ENCODE measurements around the gene LRRC75B. TPM values are rescaled to one million over a fixed set of nuclear protein-coding genes. Genes with fewer than 3 reads are reported as not detected.
"Not testable (repeated sequence)": the region's sequence is repeated elsewhere in the genome, so short reads cannot be mapped to it uniquely, and the experiment has no call there.

Gene LRRC75B
- total and polyA plus RNA-seq, 2 of the 13 experiments (the other 11 are each of a cell fraction or from before 2014, with no cell fraction given) = 11.8 to 34.8 TPM

DNA sequence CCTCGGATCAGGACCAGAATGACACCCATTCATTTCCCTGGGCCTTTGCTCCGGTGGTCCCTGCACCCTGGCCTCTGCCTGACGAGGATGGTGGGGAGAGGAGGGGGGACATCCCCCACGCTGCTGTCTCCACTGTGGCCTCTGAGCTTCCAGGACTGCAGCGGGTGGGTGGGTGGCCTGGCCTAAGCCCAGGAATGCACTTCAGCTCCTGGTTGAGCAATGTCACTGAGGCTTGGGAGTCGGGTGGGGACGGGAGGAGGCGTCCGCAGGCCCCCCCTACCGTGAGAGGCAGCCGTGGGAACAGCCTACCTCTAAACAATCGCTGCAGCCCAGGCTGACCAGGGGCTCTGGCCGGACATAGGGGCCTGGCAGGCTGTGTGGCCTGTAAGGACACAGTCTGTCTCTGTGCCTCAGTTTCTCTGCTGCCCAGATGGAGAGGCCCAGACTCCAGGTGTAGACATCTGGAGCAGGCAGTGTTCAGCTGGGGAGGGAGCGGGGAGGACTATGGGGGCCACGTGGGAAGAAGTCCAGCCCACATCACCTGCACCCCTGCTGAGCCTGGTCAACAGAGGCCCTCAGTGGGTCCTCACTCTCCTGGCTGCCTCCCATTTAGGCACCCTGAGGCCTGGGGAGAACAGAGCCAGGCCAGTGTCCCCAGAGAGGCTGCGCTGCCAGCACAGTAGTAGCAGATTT, 38.7 kb upstream of the LRRC75B start:
- H3K27me3 ChIP-seq (ENCODE audit: control insufficient read depth in 1 of 2, insufficient read depth in 2 of 2, low read length in 2 of 2); H3K36me3 ChIP-seq (replicated peaks in 1 of 2; ENCODE audit: control insufficient read depth in 1 of 2, insufficient read depth in 2 of 2, low read length in 2 of 2); H2AFZ ChIP-seq (ENCODE audit: low read length); in situ Hi-C loops (cut with HindIII; ENCODE audit: extremely low pct_ligation_motif_present, low pct_unique_long_range_greater_than_20kb); H3K9me3 ChIP-seq (ENCODE audit: low read length); BruUV-seq (replicated peaks); CTCF ChIA-PET (ENCODE audit: low intra/inter-chr PET ratio, low total read pairs); H4K20me1 ChIP-seq (ENCODE audit: insufficient read depth, low read length); H3K79me2 ChIP-seq (ENCODE audit: insufficient read depth, low read length); FAIRE-seq; intact Hi-C loops (cut with micrococcal nuclease; ENCODE audit: unreplicated experiment); TF ChIP-seq NONO (IDR thresholded peaks at IDR 0.05): not testable (repeated sequence)
- Histone ChIP-seq H3K4me2 (ENCODE audit: low read depth, low read length) (peak overlapping the region; percentile 73), H3K9ac (ENCODE audit: insufficient read depth, low read depth, low read length) (0 out of 2 replicates have a peak overlapping the region, but pooled peaks have one; percentile 22), H3K4me3 (replicated peaks in 1 of 3; ENCODE audit: insufficient read depth in 1 of 3, low read depth in 2 of 3, low read length in 3 of 3) (peak overlapping the region; percentile 21 to 59 (median 43); a peak in 5 of 6 replicates), H3K27ac (ENCODE audit: extremely low read length, insufficient read depth, low read length) (peak overlapping the region; percentile 44), H3K4me1 (ENCODE audit: insufficient read depth, low read length) (peaks cover 41% of the 10 kb centered on the region)
- DNase-seq (ENCODE audit: low spot score) = peak; percentile 28
- WGBS (ENCODE audit: low lambda C conversion rate) = 0% methylated on average over 2 of the region's 16 CpGs
- peak; percentile 87 for ATAC-seq
- POLR2A ChIA-PET = interaction anchor here (0.9 to 1.3 kb wide), 5 partner anchors 29 to 125 kb away, joined by 3 to 4 read pairs (median 3); partner anchors contain the start of genes GGT1 and GUCD1
- TF ChIP-seq, protein P1, sequence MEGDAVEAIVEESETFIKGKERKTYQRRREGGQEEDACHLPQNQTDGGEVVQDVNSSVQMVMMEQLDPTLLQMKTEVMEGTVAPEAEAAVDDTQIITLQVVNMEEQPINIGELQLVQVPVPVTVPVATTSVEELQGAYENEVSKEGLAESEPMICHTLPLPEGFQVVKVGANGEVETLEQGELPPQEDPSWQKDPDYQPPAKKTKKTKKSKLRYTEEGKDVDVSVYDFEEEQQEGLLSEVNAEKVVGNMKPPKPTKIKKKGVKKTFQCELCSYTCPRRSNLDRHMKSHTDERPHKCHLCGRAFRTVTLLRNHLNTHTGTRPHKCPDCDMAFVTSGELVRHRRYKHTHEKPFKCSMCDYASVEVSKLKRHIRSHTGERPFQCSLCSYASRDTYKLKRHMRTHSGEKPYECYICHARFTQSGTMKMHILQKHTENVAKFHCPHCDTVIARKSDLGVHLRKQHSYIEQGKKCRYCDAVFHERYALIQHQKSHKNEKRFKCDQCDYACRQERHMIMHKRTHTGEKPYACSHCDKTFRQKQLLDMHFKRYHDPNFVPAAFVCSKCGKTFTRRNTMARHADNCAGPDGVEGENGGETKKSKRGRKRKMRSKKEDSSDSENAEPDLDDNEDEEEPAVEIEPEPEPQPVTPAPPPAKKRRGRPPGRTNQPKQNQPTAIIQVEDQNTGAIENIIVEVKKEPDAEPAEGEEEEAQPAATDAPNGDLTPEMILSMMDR (CRISPR knock-in tag; IDR thresholded peaks at IDR 0.05) = peak; percentile 11; the same call in 1 of the 2 replicates
- TF ChIP-seq ZNF768 (CRISPR knock-in tag; IDR thresholded peaks at IDR 0.05) = peak; percentile 73; the same call in 1 of the 2 replicates
- TF ChIP-seq, protein P2, sequence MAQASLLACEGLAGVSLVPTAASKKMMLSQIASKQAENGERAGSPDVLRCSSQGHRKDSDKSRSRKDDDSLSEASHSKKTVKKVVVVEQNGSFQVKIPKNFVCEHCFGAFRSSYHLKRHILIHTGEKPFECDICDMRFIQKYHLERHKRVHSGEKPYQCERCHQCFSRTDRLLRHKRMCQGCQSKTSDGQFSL (CRISPR knock-in tag; IDR thresholded peaks at IDR 0.05) = 0 out of 2 replicates have a peak, but pooled peaks have one; percentile 42
- TF ChIP-seq, protein P3, sequence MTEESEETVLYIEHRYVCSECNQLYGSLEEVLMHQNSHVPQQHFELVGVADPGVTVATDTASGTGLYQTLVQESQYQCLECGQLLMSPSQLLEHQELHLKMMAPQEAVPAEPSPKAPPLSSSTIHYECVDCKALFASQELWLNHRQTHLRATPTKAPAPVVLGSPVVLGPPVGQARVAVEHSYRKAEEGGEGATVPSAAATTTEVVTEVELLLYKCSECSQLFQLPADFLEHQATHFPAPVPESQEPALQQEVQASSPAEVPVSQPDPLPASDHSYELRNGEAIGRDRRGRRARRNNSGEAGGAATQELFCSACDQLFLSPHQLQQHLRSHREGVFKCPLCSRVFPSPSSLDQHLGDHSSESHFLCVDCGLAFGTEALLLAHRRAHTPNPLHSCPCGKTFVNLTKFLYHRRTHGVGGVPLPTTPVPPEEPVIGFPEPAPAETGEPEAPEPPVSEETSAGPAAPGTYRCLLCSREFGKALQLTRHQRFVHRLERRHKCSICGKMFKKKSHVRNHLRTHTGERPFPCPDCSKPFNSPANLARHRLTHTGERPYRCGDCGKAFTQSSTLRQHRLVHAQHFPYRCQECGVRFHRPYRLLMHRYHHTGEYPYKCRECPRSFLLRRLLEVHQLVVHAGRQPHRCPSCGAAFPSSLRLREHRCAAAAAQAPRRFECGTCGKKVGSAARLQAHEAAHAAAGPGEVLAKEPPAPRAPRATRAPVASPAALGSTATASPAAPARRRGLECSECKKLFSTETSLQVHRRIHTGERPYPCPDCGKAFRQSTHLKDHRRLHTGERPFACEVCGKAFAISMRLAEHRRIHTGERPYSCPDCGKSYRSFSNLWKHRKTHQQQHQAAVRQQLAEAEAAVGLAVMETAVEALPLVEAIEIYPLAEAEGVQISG (CRISPR knock-in tag; IDR thresholded peaks at IDR 0.05) = 0 out of 2 replicates have a peak, but pooled peaks have one; percentile 26
- peak; percentile 52; the same call in 1 of the 2 replicates for TF ChIP-seq ZBTB7A (CRISPR knock-in tag; IDR thresholded peaks at IDR 0.05)
- TF ChIP-seq, protein P4, sequence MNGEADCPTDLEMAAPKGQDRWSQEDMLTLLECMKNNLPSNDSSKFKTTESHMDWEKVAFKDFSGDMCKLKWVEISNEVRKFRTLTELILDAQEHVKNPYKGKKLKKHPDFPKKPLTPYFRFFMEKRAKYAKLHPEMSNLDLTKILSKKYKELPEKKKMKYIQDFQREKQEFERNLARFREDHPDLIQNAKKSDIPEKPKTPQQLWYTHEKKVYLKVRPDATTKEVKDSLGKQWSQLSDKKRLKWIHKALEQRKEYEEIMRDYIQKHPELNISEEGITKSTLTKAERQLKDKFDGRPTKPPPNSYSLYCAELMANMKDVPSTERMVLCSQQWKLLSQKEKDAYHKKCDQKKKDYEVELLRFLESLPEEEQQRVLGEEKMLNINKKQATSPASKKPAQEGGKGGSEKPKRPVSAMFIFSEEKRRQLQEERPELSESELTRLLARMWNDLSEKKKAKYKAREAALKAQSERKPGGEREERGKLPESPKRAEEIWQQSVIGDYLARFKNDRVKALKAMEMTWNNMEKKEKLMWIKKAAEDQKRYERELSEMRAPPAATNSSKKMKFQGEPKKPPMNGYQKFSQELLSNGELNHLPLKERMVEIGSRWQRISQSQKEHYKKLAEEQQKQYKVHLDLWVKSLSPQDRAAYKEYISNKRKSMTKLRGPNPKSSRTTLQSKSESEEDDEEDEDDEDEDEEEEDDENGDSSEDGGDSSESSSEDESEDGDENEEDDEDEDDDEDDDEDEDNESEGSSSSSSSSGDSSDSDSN (CRISPR knock-in tag; IDR thresholded peaks at IDR 0.05) = 0 out of 2 replicates have a peak, but pooled peaks have one; percentile 18
- TF ChIP-seq NRL (CRISPR knock-in tag; IDR thresholded peaks at IDR 0.05; ENCODE audit: borderline replicate concordance) = peak; percentile 65; the same call in 1 of the 2 replicates
- TF ChIP-seq NONO (CRISPR knock-in tag; conservative IDR thresholded peaks at IDR 0.05) = peak; percentile 67
- TF ChIP-seq, protein P5, sequence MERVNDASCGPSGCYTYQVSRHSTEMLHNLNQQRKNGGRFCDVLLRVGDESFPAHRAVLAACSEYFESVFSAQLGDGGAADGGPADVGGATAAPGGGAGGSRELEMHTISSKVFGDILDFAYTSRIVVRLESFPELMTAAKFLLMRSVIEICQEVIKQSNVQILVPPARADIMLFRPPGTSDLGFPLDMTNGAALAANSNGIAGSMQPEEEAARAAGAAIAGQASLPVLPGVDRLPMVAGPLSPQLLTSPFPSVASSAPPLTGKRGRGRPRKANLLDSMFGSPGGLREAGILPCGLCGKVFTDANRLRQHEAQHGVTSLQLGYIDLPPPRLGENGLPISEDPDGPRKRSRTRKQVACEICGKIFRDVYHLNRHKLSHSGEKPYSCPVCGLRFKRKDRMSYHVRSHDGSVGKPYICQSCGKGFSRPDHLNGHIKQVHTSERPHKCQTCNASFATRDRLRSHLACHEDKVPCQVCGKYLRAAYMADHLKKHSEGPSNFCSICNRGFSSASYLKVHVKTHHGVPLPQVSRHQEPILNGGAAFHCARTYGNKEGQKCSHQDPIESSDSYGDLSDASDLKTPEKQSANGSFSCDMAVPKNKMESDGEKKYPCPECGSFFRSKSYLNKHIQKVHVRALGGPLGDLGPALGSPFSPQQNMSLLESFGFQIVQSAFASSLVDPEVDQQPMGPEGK (CRISPR knock-in tag; IDR thresholded peaks at IDR 0.05) = peak; percentile 95
- 0 out of 2 replicates have a peak, but pooled peaks have one; percentile 35 for TF ChIP-seq HDAC1 (CRISPR knock-in tag; IDR thresholded peaks at IDR 0.05)
- TF ChIP-seq SALL1 (CRISPR knock-in tag; IDR thresholded peaks at IDR 0.05) = peak; percentile 34; the same call in 1 of the 2 replicates
- 0 out of 2 replicates have a peak, but pooled peaks have one; percentile 58 for TF ChIP-seq KDM3A (CRISPR knock-in tag; IDR thresholded peaks at IDR 0.05; ENCODE audit: low read depth)

Data from HepG2 (cell line).